Bronchial epithelial cell (primary cell): ENCODE results near the gene MYOM3. TPM values are rescaled to one million over a fixed set of nuclear protein-coding genes. Genes with fewer than 3 reads are reported as not detected.

ENCODE experiments used
- DNase-seq: peaks from one replicate; pipeline ENCODE4 v3.0.0-alpha.2; 2010; ENCODE audit warnings: low read depth
- FAIRE-seq: peaks from 2 replicates; lab custom pipeline; 2011; peaks lifted over from hg19 to GRCh38; lab: Jason Lieb, UNC
- H3K27me3 ChIP-seq: 2 replicates; pipeline ENCODE4 v1.5.1; 2011; ENCODE audit warnings: low read length; ENCODE audit not compliant: control insufficient read depth, insufficient read depth
- H3K36me3 ChIP-seq: 2 replicates; pipeline ENCODE4 v1.5.1; 2011; ENCODE audit warnings: low read length; ENCODE audit not compliant: control insufficient read depth, insufficient read depth
- H3K4me3 ChIP-seq: 2 replicates; pipeline ENCODE4 v1.5.1; 2011; ENCODE audit warnings: mild to moderate bottlenecking, low read depth, low read length, control low read depth
- total RNA-seq: library from RNA; depleted of rRNA; stranded (reverse); fragments of >200 nt; gene quantifications from 2 replicates; pipeline ENCODE4 v1.2.1, GENCODE V29; 2014
- TF ChIP-seq, protein P1 (sequence below): IDR thresholded peaks from 2 replicates; pipeline ENCODE4 v1.5.1; 2011; ENCODE audit warnings: mild to moderate bottlenecking, moderate library complexity, low read length, control low read depth, inconsistent platforms; ENCODE audit not compliant: insufficient read depth, severe bottlenecking

Gene MYOM3
- total RNA-seq, 1 donor from 2014 or later = under 0.01 TPM

GRCh38 chr1:24085546-24085945 lies 26.4 kb downstream of the MYOM3 start:
- H3K36me3 ChIP-seq = no peaks in the 10 kb centered on the region
- no peak for FAIRE-seq
- TF ChIP-seq, protein P1, sequence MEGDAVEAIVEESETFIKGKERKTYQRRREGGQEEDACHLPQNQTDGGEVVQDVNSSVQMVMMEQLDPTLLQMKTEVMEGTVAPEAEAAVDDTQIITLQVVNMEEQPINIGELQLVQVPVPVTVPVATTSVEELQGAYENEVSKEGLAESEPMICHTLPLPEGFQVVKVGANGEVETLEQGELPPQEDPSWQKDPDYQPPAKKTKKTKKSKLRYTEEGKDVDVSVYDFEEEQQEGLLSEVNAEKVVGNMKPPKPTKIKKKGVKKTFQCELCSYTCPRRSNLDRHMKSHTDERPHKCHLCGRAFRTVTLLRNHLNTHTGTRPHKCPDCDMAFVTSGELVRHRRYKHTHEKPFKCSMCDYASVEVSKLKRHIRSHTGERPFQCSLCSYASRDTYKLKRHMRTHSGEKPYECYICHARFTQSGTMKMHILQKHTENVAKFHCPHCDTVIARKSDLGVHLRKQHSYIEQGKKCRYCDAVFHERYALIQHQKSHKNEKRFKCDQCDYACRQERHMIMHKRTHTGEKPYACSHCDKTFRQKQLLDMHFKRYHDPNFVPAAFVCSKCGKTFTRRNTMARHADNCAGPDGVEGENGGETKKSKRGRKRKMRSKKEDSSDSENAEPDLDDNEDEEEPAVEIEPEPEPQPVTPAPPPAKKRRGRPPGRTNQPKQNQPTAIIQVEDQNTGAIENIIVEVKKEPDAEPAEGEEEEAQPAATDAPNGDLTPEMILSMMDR = no peak
- no peak for DNase-seq
- peaks cover 1% of the 10 kb centered on the region for H3K27me3 ChIP-seq
- H3K4me3 ChIP-seq = no peak overlapping the region

DNA sequence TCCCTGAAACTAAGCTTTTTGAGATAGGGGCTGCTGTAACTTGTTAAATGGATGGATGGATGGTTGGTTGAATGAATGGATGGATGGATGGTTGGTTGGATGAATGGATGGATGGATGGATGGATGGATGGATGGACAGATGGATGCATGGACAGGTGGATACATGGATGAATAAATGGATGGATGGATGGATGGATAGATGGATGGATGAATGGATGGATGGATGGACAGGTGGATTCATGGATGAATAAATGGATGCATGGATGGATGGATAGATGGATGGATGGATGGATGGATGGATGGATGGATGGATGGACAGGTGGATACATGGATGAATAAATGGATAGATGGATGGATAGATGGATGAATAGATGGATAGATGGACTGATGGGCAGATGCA lies 26.9 kb downstream of the MYOM3 start:
- H3K27me3 ChIP-seq = peaks cover 1% of the 10 kb centered on the region
- H3K36me3 ChIP-seq = no peaks in the 10 kb centered on the region
- TF ChIP-seq, protein P1 = no peak
- FAIRE-seq = no peak
- DNase-seq = no peak
- no peak overlapping the region for H3K4me3 ChIP-seq

GRCh38 chr1:24084050-24084449 lies 27.9 kb downstream of the MYOM3 start:
- TF ChIP-seq, protein P1 = no peak
- H3K36me3 ChIP-seq = no peaks in the 10 kb centered on the region
- H3K4me3 ChIP-seq = no peak overlapping the region
- peaks cover 1% of the 10 kb centered on the region for H3K27me3 ChIP-seq
- no peak for DNase-seq
- no peak for FAIRE-seq

GRCh38 chr1:24082372-24082771 lies 29.6 kb downstream of the MYOM3 start:
- TF ChIP-seq, protein P1 = no peak
- no peaks in the 10 kb centered on the region for H3K36me3 ChIP-seq
- no peak for FAIRE-seq
- H3K4me3 ChIP-seq = no peak overlapping the region
- peaks cover 1% of the 10 kb centered on the region for H3K27me3 ChIP-seq
- no peak for DNase-seq

DNA sequence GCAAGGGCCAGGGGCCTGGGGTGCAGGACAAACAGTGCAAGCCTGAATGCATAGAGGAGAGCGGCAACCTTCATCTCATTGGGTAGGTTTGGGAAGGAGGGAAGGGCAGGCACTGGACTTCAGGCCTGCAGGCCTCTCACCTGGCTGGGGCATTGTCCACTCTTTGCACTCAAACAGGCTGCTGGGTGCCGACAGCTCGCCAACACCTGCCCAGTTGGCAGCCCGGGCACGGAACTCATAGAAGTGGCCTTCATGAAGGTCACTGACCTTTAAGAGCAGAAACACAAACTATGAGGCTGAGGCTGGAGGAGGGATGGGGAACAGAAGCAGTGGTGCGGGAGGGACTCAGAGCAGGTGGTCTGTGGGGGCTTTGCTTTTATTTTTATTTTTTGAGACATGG lies 30.7 kb downstream of the MYOM3 start:
- TF ChIP-seq, protein P1 = no peak
- DNase-seq (no peak), FAIRE-seq (no peak)
- H3K27me3 ChIP-seq = no peaks in the 10 kb centered on the region
- H3K36me3 ChIP-seq = no peaks in the 10 kb centered on the region
- H3K4me3 ChIP-seq = no peak overlapping the region

DNA sequence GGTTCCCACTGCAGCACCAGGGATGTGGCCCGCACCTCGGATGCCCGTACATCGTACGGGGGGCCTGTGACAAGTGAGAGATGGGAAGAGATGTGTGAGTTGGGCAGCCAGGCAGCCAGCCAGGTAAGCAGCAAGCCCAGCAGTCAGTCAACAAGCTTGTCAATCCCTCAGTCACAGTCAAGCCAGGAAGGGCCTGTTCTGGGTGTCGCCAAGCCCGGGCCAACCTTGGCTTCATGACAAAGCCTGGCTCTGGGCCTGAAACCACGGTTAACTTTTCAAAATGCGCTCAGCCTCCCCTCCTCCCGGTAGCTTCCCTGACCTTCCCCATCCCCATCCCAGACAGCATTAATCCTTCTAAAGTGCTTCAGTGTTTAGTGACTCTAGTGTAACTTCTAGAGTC lies 31.8 kb downstream of the MYOM3 start:
- TF ChIP-seq, protein P1 = no peak
- Histone ChIP-seq H3K4me3 (no peak overlapping the region), H3K27me3 (no peaks in the 10 kb centered on the region), H3K36me3 (no peaks in the 10 kb centered on the region)
- FAIRE-seq = no peak
- DNase-seq = no peak
